ENCODE measurements around the gene CIB4. TPM values are rescaled to one million over a fixed set of nuclear protein-coding genes. Genes with fewer than 3 reads are reported as not detected.

Gene CIB4
- total RNA-seq, 5 donors from 2014 or later (not counting 1 experiment from before 2014, with no cell fraction given), result not detected

DNA sequence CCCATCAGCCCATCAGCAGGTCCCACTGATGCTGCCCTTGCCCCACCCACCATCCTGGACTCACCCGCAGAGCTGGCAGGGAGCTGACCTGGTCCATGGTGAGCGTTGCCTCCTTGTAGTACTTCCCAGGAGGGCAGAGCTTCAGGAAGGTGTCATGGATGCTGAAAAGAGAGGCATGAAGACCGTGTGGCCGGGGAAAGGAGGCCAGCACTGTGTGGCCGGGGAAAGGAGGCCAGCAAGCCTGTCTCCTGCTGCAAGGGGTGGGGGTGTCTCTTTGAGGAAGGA lies 11.9 kb downstream of the CIB4 start:
- DNase-seq (no peak), ATAC-seq (replicated peaks in 1 of 4) (no peak)
- WGBS (ENCODE audit: insufficient coverage), result 60% methylated on average over 5 of the region's 5 CpGs
- H3K27ac Mint-ChIP-seq, result no peak overlapping the region
- H3K36me3 Mint-ChIP-seq, result no peaks in the 10 kb centered on the region
- Histone ChIP-seq H3K27me3 (replicated peaks in 1 of 2; ENCODE audit: control insufficient read depth in 2 of 2, extremely low read depth in 1 of 2, insufficient read depth in 2 of 2, low read length in 1 of 2) (peaks cover 0 to 38% of the 10 kb centered on the region in 2 experiments), H3K27ac (ENCODE audit: low read length) (no peak overlapping the region), H3K4me3 (ENCODE audit: control insufficient read depth in 1 of 2, extremely low read depth in 1 of 2, low read length in 1 of 2) (no peak overlapping the region), H3K9me3 (no peaks in the 10 kb centered on the region), H3K4me1 (ENCODE audit: control insufficient read depth in 1 of 2, extremely low read depth in 1 of 2, insufficient read depth in 2 of 2, low read length in 2 of 2) (no peaks in the 10 kb centered on the region), H3K36me3 (ENCODE audit: control insufficient read depth in 2 of 2, extremely low read depth in 1 of 2, insufficient read depth in 1 of 2, low read length in 1 of 2) (no peaks in the 10 kb centered on the region)
- H3K9me3 Mint-ChIP-seq, result no peaks in the 10 kb centered on the region
- no peak overlapping the region for H3K4me3 Mint-ChIP-seq
- POLR2A ChIA-PET, result no interaction called here
- CTCF ChIA-PET, result no interaction called here
- no peaks in the 10 kb centered on the region for H3K4me1 Mint-ChIP-seq
- peaks cover 0 to 20% of the 10 kb centered on the region in 2 donors for H3K27me3 Mint-ChIP-seq

DNA sequence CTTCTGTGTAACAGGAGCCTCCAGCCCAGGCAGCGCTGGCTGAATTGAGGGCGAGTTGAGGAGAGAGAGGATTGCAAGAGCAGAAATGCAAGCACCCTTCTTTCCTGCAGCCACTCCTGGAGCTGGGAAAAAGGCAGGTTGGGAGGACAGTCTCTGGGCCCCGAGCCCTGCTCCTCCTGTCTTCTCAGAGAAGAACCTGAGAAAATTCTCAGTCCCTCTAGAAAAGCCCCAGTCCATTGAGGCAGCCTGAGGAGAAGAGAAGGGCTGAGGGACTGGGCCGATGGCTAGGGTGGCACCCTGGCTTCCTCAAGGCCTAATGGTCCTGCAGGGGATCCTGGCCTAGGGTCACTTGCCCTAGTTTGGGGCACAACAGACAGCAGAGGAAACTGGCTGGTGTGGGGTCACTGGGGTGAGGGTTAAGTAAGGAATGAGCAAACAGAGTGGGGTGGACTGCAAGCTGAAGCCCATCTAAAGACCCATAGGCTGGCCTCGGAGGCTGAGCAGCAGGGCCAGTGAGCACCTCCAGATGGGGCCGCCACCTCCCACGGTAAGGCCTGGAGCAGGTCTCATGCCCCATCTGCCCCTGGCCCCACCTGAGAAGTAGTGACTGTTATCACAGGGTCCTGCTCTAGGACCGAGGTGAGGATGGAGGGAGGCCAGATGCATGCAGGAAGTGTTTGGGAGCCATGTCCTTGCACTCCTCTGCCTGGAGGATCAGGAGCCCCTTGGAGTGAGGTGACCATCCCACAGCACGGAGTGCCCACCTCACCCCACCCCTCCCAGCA lies 12.4 kb downstream of the CIB4 start:
- CTCF ChIA-PET, result no interaction called here

DNA sequence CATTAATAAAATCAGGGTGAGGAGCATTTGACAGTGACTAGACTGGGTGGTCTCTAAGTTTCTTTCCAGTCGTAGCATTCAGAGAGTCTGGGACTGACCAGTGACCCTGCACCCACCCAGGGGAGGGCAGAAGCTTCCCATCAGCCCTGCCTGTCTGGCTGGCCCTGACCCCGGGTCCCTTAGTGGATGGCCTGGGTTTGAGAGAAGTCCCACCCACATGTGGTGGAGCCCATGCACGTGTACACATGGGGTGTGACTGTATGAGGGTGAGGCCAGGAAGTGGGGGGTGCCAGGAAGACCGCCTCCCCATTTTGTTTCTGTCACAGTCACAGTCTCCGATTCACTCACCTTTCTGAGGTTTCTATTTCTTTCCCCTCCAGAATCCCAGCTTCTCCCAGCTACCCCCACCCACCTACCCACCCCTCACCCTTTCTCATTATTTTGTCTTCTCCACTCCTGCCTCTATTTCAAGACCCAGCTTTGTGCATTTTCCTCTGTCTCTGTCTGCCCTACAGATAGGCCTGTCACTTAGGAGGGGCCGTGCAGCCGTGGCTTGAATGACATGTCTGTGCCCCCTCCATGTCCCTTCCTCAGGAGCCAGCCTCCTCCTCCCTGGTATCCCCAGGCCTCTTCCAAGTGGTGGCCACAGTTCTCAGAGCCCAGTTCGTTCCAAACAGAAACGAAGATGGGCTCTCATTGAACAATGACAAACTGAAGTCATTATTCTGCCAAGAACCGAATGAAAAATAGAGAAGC lies 13.6 kb downstream of the CIB4 start:
- H3K9me3 Mint-ChIP-seq, result no peaks in the 10 kb centered on the region
- H3K4me3 Mint-ChIP-seq, result no peak overlapping the region
- ChIA-PET POLR2A (no interaction called here), CTCF (no interaction called here)
- peaks cover 0 to 20% of the 10 kb centered on the region in 2 donors for H3K27me3 Mint-ChIP-seq
- H3K27ac Mint-ChIP-seq, result no peak overlapping the region
- H3K4me3 ChIP-seq (ENCODE audit: control insufficient read depth in 1 of 2, extremely low read depth in 1 of 2, low read length in 1 of 2), result no peak overlapping the region
- WGBS (ENCODE audit: insufficient coverage), result 81% methylated on average over 4 of the region's 10 CpGs
- no peaks in the 10 kb centered on the region for H3K36me3 ChIP-seq (ENCODE audit: control insufficient read depth in 2 of 2, extremely low read depth in 1 of 2, insufficient read depth in 1 of 2, low read length in 1 of 2)
- H3K27me3 ChIP-seq (replicated peaks in 1 of 2; ENCODE audit: control insufficient read depth in 2 of 2, extremely low read depth in 1 of 2, insufficient read depth in 2 of 2, low read length in 1 of 2), result peaks cover 0 to 28% of the 10 kb centered on the region in 2 experiments
- ATAC-seq (replicated peaks in 1 of 4), result no peak
- H3K27ac ChIP-seq (ENCODE audit: low read length), result no peak overlapping the region
- DNase-seq, result no peak
- no peaks in the 10 kb centered on the region for H3K4me1 Mint-ChIP-seq
- no peaks in the 10 kb centered on the region for H3K4me1 ChIP-seq (ENCODE audit: control insufficient read depth in 1 of 2, extremely low read depth in 1 of 2, insufficient read depth in 2 of 2, low read length in 2 of 2)
- H3K36me3 Mint-ChIP-seq, result no peaks in the 10 kb centered on the region
- H3K9me3 ChIP-seq, result no peaks in the 10 kb centered on the region

More for the DNA sequence above, 12.4 kb downstream of the CIB4 start:
- WGBS (ENCODE audit: insufficient coverage), result 77% methylated on average over 8 of the region's 9 CpGs
- H3K27me3 Mint-ChIP-seq, result peaks cover 0 to 20% of the 10 kb centered on the region in 2 donors
- Histone ChIP-seq H3K36me3 (ENCODE audit: control insufficient read depth in 2 of 2, extremely low read depth in 1 of 2, insufficient read depth in 1 of 2, low read length in 1 of 2) (no peaks in the 10 kb centered on the region), H3K27me3 (replicated peaks in 1 of 2; ENCODE audit: control insufficient read depth in 2 of 2, extremely low read depth in 1 of 2, insufficient read depth in 2 of 2, low read length in 1 of 2) (peaks cover 0 to 37% of the 10 kb centered on the region in 2 experiments), H3K4me1 (ENCODE audit: control insufficient read depth in 1 of 2, extremely low read depth in 1 of 2, insufficient read depth in 2 of 2, low read length in 2 of 2) (no peaks in the 10 kb centered on the region), H3K4me3 (ENCODE audit: control insufficient read depth in 1 of 2, extremely low read depth in 1 of 2, low read length in 1 of 2) (no peak overlapping the region), H3K9me3 (no peaks in the 10 kb centered on the region), H3K27ac (ENCODE audit: low read length) (no peak overlapping the region)
- no peak overlapping the region for H3K27ac Mint-ChIP-seq
- H3K36me3 Mint-ChIP-seq, result no peaks in the 10 kb centered on the region
- H3K4me3 Mint-ChIP-seq, result no peak overlapping the region
- DNase-seq (no peak), ATAC-seq (replicated peaks in 1 of 4) (no peak)
- H3K9me3 Mint-ChIP-seq, result no peaks in the 10 kb centered on the region
- POLR2A ChIA-PET, result no interaction called here
- H3K4me1 Mint-ChIP-seq, result no peaks in the 10 kb centered on the region

DNA sequence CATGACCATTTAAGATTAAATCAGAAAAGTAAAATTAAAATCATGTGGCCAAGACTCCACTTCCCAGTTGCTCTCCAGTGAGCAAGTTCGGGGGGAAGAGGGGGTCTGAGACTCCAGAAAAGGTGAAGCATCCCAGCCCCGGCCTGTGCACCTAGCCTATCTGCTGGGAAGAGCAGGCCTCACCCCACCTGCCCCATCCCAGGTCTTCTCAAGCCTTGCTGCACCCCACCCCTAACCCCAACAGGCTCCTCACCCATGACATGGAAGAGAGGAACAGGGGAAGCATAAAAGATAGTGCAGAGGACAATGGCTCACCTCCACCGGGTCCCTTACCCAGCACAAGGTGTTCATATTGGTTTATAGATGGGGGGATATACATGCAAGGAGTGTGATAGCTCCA lies 14.6 kb downstream of the CIB4 start:
- H3K9me3 Mint-ChIP-seq, result peaks cover 0 to 3% (median 0%) of the 10 kb centered on the region in 3 donors
- Histone ChIP-seq H3K4me1 (ENCODE audit: control insufficient read depth in 1 of 2, extremely low read depth in 1 of 2, insufficient read depth in 2 of 2, low read length in 2 of 2) (no peaks in the 10 kb centered on the region), H3K36me3 (ENCODE audit: control insufficient read depth in 2 of 2, extremely low read depth in 1 of 2, insufficient read depth in 1 of 2, low read length in 1 of 2) (no peaks in the 10 kb centered on the region), H3K27me3 (replicated peaks in 1 of 2; ENCODE audit: control insufficient read depth in 2 of 2, extremely low read depth in 1 of 2, insufficient read depth in 2 of 2, low read length in 1 of 2) (peaks cover 0 to 19% of the 10 kb centered on the region in 2 experiments), H3K4me3 (ENCODE audit: control insufficient read depth in 1 of 2, extremely low read depth in 1 of 2, low read length in 1 of 2) (no peak overlapping the region), H3K9me3 (no peaks in the 10 kb centered on the region), H3K27ac (ENCODE audit: low read length) (no peak overlapping the region)
- DNase-seq (no peak), ATAC-seq (replicated peaks in 1 of 4) (no peak)
- ChIA-PET CTCF (no interaction called here), POLR2A (no interaction called here)
- H3K36me3 Mint-ChIP-seq, result no peaks in the 10 kb centered on the region
- H3K4me3 Mint-ChIP-seq, result no peak overlapping the region
- H3K27ac Mint-ChIP-seq, result no peak overlapping the region
- no CpG with 5 or more reads among the region's 3 CpGs for WGBS (ENCODE audit: insufficient coverage)
- peaks cover 0 to 14% of the 10 kb centered on the region in 2 donors for H3K27me3 Mint-ChIP-seq
- H3K4me1 Mint-ChIP-seq, result no peaks in the 10 kb centered on the region

DNA sequence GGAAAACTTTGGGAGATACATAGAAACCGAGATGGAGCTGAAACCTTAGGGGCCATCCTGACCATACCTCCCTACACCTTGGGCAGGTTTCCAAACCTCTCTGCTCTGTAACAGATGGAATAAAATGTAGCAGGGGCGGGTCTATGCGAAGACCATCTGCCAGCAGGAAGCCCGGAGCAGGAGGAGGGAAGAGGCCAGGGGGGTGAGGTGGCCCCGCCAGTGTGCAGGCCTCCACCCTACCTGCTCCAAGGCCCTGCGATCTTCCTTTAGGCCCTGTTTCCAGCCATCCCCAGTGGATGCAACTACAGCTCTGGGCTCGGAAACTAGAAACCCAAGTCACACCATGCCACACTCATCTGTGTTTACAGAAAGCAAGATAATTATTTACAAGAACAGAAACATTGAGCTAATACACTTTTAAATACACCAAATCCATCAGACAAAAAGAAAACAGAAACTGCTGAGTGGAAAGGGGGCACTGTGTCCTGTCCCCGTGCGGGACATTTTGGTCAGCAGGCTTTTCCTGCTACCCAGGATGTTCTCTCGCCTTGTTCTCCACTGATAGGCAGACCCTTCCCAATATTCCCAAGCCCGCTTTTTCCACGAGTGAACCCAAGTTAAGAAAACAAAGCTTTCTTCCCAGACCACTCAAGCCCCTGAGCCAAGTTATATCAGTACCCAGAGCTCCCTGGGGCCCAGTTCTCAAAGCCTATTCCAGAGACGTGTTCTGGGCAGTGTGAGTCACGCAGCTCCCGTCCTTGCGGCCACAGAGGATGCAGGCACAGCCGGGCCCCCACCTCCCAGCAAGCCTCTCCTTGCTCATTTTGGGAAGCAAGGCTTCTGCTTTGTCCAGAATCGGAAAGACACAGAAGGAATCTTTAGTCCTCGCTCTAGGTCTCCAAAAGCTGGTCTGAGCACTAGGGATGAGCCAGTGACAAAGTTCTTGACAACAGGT lies 17.3 kb downstream of the CIB4 start:
- Histone ChIP-seq H3K4me1 (ENCODE audit: control insufficient read depth in 1 of 2, extremely low read depth in 1 of 2, insufficient read depth in 2 of 2, low read length in 2 of 2) (peaks cover 0 to 5% of the 10 kb centered on the region in 2 experiments), H3K27me3 (replicated peaks in 1 of 2; ENCODE audit: control insufficient read depth in 2 of 2, extremely low read depth in 1 of 2, insufficient read depth in 2 of 2, low read length in 1 of 2) (peaks cover 0 to 17% of the 10 kb centered on the region in 2 experiments), H3K27ac (ENCODE audit: low read length) (no peak overlapping the region), H3K36me3 (ENCODE audit: control insufficient read depth in 2 of 2, extremely low read depth in 1 of 2, insufficient read depth in 1 of 2, low read length in 1 of 2) (no peaks in the 10 kb centered on the region), H3K9me3 (no peaks in the 10 kb centered on the region), H3K4me3 (ENCODE audit: control insufficient read depth in 1 of 2, extremely low read depth in 1 of 2, low read length in 1 of 2) (no peak overlapping the region)
- H3K9me3 Mint-ChIP-seq, result peaks cover 0 to 6% (median 0%) of the 10 kb centered on the region in 3 donors
- H3K4me1 Mint-ChIP-seq, result peaks cover 3 to 7% (median 4%) of the 10 kb centered on the region in 3 donors
- no peak for DNase-seq
- no peak for ATAC-seq (replicated peaks in 1 of 4)
- CTCF ChIA-PET, result no interaction called here
- H3K36me3 Mint-ChIP-seq, result no peaks in the 10 kb centered on the region
- H3K27me3 Mint-ChIP-seq, result peaks cover 0 to 11% of the 10 kb centered on the region in 2 donors
- H3K27ac Mint-ChIP-seq, result no peak overlapping the region
- no peak overlapping the region for H3K4me3 Mint-ChIP-seq
- POLR2A ChIA-PET, result no interaction called here
- 88% methylated on average over 10 of the region's 19 CpGs for WGBS (ENCODE audit: insufficient coverage)

DNA sequence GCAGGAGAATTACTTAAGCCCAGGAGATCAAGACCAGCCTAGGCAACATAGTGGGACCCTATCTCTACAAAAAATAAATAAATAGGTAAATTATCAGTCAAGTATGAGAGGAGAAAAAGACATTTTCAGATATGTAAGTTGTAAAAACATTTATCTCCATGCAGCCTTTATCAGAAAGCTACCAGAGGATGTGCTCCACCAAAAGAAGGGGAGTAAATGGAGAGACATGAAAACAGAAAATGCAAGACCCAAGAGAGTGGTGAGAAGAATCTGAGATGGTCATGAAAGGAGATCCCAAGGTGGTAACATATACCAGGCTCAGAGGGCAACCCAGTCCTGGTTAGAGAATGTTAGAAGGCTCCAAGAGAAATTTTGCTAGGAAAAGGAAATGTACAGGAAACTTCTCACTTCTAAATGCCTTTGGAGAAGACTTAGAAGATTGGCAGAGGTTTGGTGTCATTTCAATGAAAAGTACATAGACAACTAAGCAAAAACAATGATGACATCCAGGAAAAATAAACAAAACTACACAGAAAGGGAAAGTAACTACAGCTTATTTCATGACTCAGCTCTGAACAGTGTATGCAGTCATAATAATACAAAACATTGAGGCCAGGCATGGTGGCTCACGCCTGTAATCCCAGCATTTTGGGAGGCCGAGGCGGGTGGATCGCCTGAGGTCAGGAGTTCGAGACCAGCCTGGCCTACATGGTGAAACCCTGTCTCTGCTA lies 19.5 kb downstream of the CIB4 start:
- 71% methylated on average over 4 of the region's 5 CpGs for WGBS (ENCODE audit: insufficient coverage)
- DNase-seq, result no peak
- no peak for ATAC-seq (replicated peaks in 1 of 4)
- Histone ChIP-seq H3K4me1 (ENCODE audit: control insufficient read depth in 1 of 2, extremely low read depth in 1 of 2, insufficient read depth in 2 of 2, low read length in 2 of 2) (peaks cover 0 to 7% of the 10 kb centered on the region in 2 experiments), H3K4me3 (ENCODE audit: control insufficient read depth in 1 of 2, extremely low read depth in 1 of 2, low read length in 1 of 2) (no peak overlapping the region), H3K9me3 (no peaks in the 10 kb centered on the region), H3K27ac (ENCODE audit: low read length) (no peak overlapping the region), H3K36me3 (ENCODE audit: control insufficient read depth in 2 of 2, extremely low read depth in 1 of 2, insufficient read depth in 1 of 2, low read length in 1 of 2) (no peaks in the 10 kb centered on the region), H3K27me3 (replicated peaks in 1 of 2; ENCODE audit: control insufficient read depth in 2 of 2, extremely low read depth in 1 of 2, insufficient read depth in 2 of 2, low read length in 1 of 2) (peaks cover 0 to 30% of the 10 kb centered on the region in 2 experiments)
- H3K36me3 Mint-ChIP-seq, result no peaks in the 10 kb centered on the region
- H3K9me3 Mint-ChIP-seq, result peaks cover 0 to 6% (median 0%) of the 10 kb centered on the region in 3 donors
- H3K27me3 Mint-ChIP-seq, result peaks cover 7 to 22% of the 10 kb centered on the region in 2 donors
- H3K4me3 Mint-ChIP-seq, result no peak overlapping the region
- no peak overlapping the region for H3K27ac Mint-ChIP-seq
- ChIA-PET POLR2A (no interaction called here), CTCF (no interaction called here)
- peaks cover 3 to 7% (median 4%) of the 10 kb centered on the region in 3 donors for H3K4me1 Mint-ChIP-seq

Data from T-cell (primary cell).